Mesodermal cell (in vitro differentiated cells): ENCODE results near the gene FAAP100.

Experiments used
- H3K27ac ChIP-seq: 2 replicates; pipeline ENCODE4 v1.7.0; 2013; ENCODE audit warnings: mild to moderate bottlenecking, low read depth, low read length, moderate library complexity; ENCODE audit not compliant: severe bottlenecking
- H3K36me3 ChIP-seq: 2 replicates; pipeline ENCODE4 v1.7.1; 2013; ENCODE audit warnings: mild to moderate bottlenecking, low read length, moderate library complexity; ENCODE audit not compliant: control insufficient read depth, insufficient read depth
- H3K4me1 ChIP-seq: one replicate; pipeline ENCODE4 v1.7.1; 2013; ENCODE audit warnings: mild to moderate bottlenecking, low read length; ENCODE audit not compliant: insufficient read depth, control insufficient read depth, poor library complexity, severe bottlenecking
- H3K4me3 ChIP-seq: 2 replicates; pipeline ENCODE4 v1.7.0; 2013; ENCODE audit warnings: low read length, control low read depth, mild to moderate bottlenecking; ENCODE audit not compliant: insufficient read depth, poor library complexity, severe bottlenecking; ENCODE audit errors: extremely low read depth
- H3K9me3 ChIP-seq: 2 replicates; pipeline ENCODE4 v1.7.1; 2013; ENCODE audit warnings: mild to moderate bottlenecking, low read length, moderate library complexity; ENCODE audit not compliant: control insufficient read depth
- WGBS, 2 experiments: methylation state at CpG; one replicate each; pipeline ENCODE4 v1.1.5; 2013; ENCODE audit warnings: missing lambda C conversion rate in 2 of 2; ENCODE audit not compliant: insufficient coverage in 2 of 2; 5-methylcytosine and 5-hydroxymethylcytosine counted together

The FAAP100 gene

GRCh38 chr17:81576621-81577277, 24.6 kb upstream of the FAAP100 start:
- H3K27ac ChIP-seq = peak overlapping the region; percentile 82
- no peaks in the 10 kb centered on the region for H3K9me3 ChIP-seq
- H3K36me3 ChIP-seq = peaks cover 83% of the 10 kb centered on the region
- H3K4me1 ChIP-seq = peaks cover 66% of the 10 kb centered on the region
- H3K4me3 ChIP-seq = no peak overlapping the region
- WGBS, 2 experiments = 86 to 91% methylated on average over 16 of the region's 17 CpGs

- no peak overlapping the region for H3K27ac ChIP-seq
- H3K36me3 ChIP-seq = peaks cover 86% of the 10 kb centered on the region
- H3K9me3 ChIP-seq = no peaks in the 10 kb centered on the region
- no peak overlapping the region for H3K4me3 ChIP-seq
- peaks cover 60% of the 10 kb centered on the region for H3K4me1 ChIP-seq
- WGBS, 2 experiments = 97 to 100% methylated on average over 2 to 3 of the region's 3 CpGs
Observed at GRCh38 chr17:81575836-81576235, 23.7 kb upstream of the FAAP100 start.

- WGBS, 2 experiments = 93 to 97% methylated on average over 3 to 5 of the region's 8 CpGs
- Histone ChIP-seq H3K36me3 (peaks cover 88% of the 10 kb centered on the region), H3K4me3 (no peak overlapping the region), H3K9me3 (no peaks in the 10 kb centered on the region), H3K27ac (no peak overlapping the region), H3K4me1 (peaks cover 51% of the 10 kb centered on the region)
Observed at GRCh38 chr17:81574643-81574956, 22.4 kb upstream of the FAAP100 start.

GRCh38 chr17:81573794-81574642, 21.9 kb upstream of the FAAP100 start:
- Histone ChIP-seq H3K9me3 (no peaks in the 10 kb centered on the region), H3K36me3 (peaks cover 88% of the 10 kb centered on the region), H3K4me1 (peaks cover 50% of the 10 kb centered on the region), H3K27ac (no peak overlapping the region), H3K4me3 (no peak overlapping the region)
- 97 to 99% methylated on average over 10 to 14 of the region's 17 CpGs for WGBS, 2 experiments

GRCh38 chr17:81572563-81573168, 20.5 kb upstream of the FAAP100 start:
- Histone ChIP-seq H3K36me3 (peaks cover 87% of the 10 kb centered on the region), H3K27ac (no peak overlapping the region), H3K9me3 (no peaks in the 10 kb centered on the region), H3K4me1 (peaks cover 50% of the 10 kb centered on the region), H3K4me3 (no peak overlapping the region)
- WGBS, 2 experiments = 92 to 96% methylated on average over 6 to 7 of the region's 12 CpGs

- peaks cover 86% of the 10 kb centered on the region for H3K36me3 ChIP-seq
- H3K4me1 ChIP-seq = peaks cover 49% of the 10 kb centered on the region
Observed at GRCh38 chr17:81570964-81571363, 18.8 kb upstream of the FAAP100 start.

GRCh38 chr17:81569986-81570514, 17.9 kb upstream of the FAAP100 start:
- Histone ChIP-seq H3K4me3 (no peak overlapping the region), H3K4me1 (peaks cover 51% of the 10 kb centered on the region), H3K36me3 (peaks cover 86% of the 10 kb centered on the region), H3K27ac (no peak overlapping the region), H3K9me3 (no peaks in the 10 kb centered on the region)
- WGBS, 2 experiments = 97 to 98% methylated on average over 17 to 18 of the region's 18 CpGs

More at GRCh38 chr17:81570964-81571363, 18.8 kb upstream of the FAAP100 start:
- Histone ChIP-seq H3K9me3 (no peaks in the 10 kb centered on the region), H3K27ac (no peak overlapping the region), H3K4me3 (no peak overlapping the region)
- WGBS, 2 experiments = 95 to 100% methylated on average over 11 of the region's 11 CpGs

- H3K9me3 ChIP-seq = no peaks in the 10 kb centered on the region
- 94% methylated on average over 10 of the region's 10 CpGs for WGBS, 2 experiments
- no peak overlapping the region for H3K4me3 ChIP-seq
- H3K36me3 ChIP-seq = peaks cover 87% of the 10 kb centered on the region
- peak overlapping the region; percentile 62 for H3K27ac ChIP-seq
- H3K4me1 ChIP-seq = peaks cover 55% of the 10 kb centered on the region
Observed at GRCh38 chr17:81568416-81568815, 16.3 kb upstream of the FAAP100 start.

- 98 to 100% methylated on average over 3 to 4 of the region's 4 CpGs for WGBS, 2 experiments
- H3K36me3 ChIP-seq = peaks cover 86% of the 10 kb centered on the region
- H3K4me1 ChIP-seq = peaks cover 55% of the 10 kb centered on the region
- no peaks in the 10 kb centered on the region for H3K9me3 ChIP-seq
- no peak overlapping the region for H3K4me3 ChIP-seq
- H3K27ac ChIP-seq = peak overlapping the region; percentile 99
Observed at GRCh38 chr17:81567191-81567590, 15.0 kb upstream of the FAAP100 start.

GRCh38 chr17:81566461-81567126, 14.4 kb upstream of the FAAP100 start:
- WGBS, 2 experiments = 52 to 78% methylated on average over 5 of the region's 8 CpGs
- peaks cover 87% of the 10 kb centered on the region for H3K36me3 ChIP-seq
- H3K4me3 ChIP-seq = no peak overlapping the region
- H3K9me3 ChIP-seq = no peaks in the 10 kb centered on the region
- H3K4me1 ChIP-seq = peaks cover 55% of the 10 kb centered on the region
- H3K27ac ChIP-seq = peak overlapping the region; percentile 99
